Skeletal muscle satellite cell (primary cell): ENCODE data around the gene QSOX2.

Experiments used
- H3K27me3 ChIP-seq: 2 replicates; pipeline ENCODE4 v1.7.0; 2013; ENCODE audit warnings: low read length; ENCODE audit not compliant: control insufficient read depth, insufficient read depth
- H3K36me3 ChIP-seq: 2 replicates; pipeline ENCODE4 v1.7.0; 2013; ENCODE audit warnings: mild to moderate bottlenecking, control low read depth, low read length; ENCODE audit not compliant: insufficient read depth
- H3K4me1 ChIP-seq: 2 replicates; pipeline ENCODE4 v1.7.0; 2013; ENCODE audit warnings: low read length; ENCODE audit not compliant: control insufficient read depth, insufficient read depth
- H3K4me2 ChIP-seq: 2 replicates; pipeline ENCODE4 v1.7.0; 2013; ENCODE audit warnings: mild to moderate bottlenecking, low read length
- H3K4me3 ChIP-seq: 2 replicates; pipeline ENCODE4 v1.7.0; 2013; ENCODE audit warnings: low read length
- H3K9ac ChIP-seq: 2 replicates; pipeline ENCODE4 v1.7.0; 2013; ENCODE audit warnings: mild to moderate bottlenecking, low read depth, low read length, moderate library complexity
- H3K9me3 ChIP-seq: replicated peaks from 2 replicates; pipeline ENCODE4 v1.7.0; 2013; ENCODE audit warnings: mild to moderate bottlenecking, control low read depth, low read length

Gene QSOX2

DNA sequence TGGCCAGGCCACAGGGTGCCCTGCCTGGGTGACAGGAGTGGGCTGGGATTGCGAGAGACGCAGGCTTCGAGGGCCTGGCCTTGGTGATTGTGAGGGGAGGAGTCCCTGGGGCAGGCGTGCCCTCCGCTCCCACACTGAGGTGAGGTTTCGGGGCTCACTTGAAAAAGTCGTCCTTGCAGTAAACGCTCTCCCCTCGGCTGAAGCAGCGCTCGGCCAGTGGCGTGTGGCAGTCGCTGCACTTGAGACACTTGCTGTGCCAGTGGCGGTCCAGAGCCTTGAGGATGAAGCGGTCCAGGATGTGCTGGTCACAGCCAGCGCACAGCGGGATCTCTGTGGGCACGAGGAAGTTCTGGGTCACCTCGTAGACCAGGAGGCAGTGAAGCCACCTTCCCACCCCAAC lies 45.2 kb downstream of the QSOX2 start:
- no peaks in the 10 kb centered on the region for H3K36me3 ChIP-seq
- no peak overlapping the region for H3K4me3 ChIP-seq
- no peaks in the 10 kb centered on the region for H3K4me1 ChIP-seq
- peaks cover 85% of the 10 kb centered on the region for H3K27me3 ChIP-seq
- no peak overlapping the region for H3K4me2 ChIP-seq
- no peak overlapping the region for H3K9ac ChIP-seq
- no peaks in the 10 kb centered on the region for H3K9me3 ChIP-seq

DNA sequence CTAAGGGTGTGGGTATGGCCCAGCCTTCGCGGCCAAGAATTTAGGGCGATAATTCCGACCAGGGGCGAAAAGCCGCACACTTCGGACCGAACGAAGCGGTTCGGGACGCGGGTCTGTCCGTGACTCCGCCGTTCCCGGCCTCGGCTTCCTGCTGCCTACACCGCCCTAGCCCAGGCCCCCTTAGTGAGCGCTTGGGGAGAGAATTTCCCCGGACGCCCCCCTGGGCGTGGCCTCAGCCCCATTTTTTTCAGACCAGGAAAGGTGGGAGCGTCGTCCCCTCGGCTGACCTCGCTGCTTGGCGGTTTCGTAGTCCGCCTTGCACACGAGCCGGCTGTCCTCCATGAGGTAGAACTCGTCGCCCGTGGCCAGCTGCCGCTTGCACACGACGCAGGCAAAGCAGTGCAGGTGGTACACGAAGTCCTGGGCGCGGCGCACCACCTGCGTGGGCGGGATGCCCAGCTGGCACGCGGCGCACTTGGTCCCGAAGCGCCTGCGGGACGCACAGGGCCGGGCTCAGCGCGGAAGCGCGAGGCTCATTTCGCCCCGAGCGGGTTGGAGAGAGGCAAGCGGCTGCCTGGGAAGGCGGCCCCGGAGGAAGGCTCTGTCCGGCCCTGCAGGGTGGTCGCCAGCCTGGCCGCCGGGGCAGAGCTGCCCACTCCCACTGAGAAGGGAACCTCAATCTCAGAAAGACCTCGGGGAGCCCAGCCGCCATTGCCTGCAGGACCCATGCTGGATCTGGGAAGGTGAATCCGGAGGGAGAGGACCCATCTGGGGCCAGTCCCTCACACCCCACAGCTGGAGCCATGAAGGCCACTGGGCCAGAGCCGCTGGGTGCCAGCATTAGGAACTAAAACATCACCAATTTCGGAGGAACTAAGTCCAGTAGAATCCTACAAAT lies 46.0 kb downstream of the QSOX2 start:
- no peaks in the 10 kb centered on the region for H3K36me3 ChIP-seq
- H3K4me3 ChIP-seq = no peak overlapping the region
- no peak overlapping the region for H3K9ac ChIP-seq
- H3K4me2 ChIP-seq = no peak overlapping the region
- H3K4me1 ChIP-seq = no peaks in the 10 kb centered on the region
- H3K27me3 ChIP-seq = peaks cover 88% of the 10 kb centered on the region
- H3K9me3 ChIP-seq = no peaks in the 10 kb centered on the region

DNA sequence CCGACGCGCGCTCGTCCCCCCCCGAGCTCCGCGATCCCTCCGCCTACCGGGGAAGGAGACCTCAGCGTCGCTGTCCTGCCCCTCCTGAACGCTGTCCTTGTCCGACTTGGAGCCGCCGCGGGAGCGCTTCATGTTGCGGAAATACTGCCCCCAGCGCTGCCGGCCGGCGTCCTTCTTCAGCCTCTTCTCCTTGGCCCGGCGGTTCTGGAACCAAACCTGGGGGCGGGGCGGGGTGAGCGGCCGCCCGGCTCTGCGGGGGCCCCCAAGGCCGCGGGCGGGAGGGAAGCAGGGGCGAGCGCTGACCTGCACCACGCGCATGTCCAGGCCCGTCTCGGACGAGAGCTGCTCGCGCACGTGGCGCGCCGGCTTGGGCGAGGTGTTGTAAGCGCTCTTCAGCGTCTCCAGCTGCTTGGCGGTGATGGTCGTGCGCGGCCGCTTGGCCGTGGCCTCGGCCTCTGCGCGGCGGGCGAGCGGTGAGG lies 47.0 kb downstream of the QSOX2 start:
- Histone ChIP-seq H3K4me3 (no peak overlapping the region), H3K9me3 (no peaks in the 10 kb centered on the region), H3K4me1 (no peaks in the 10 kb centered on the region), H3K4me2 (no peak overlapping the region), H3K27me3 (peaks cover 85% of the 10 kb centered on the region), H3K36me3 (no peaks in the 10 kb centered on the region), H3K9ac (no peak overlapping the region)

DNA sequence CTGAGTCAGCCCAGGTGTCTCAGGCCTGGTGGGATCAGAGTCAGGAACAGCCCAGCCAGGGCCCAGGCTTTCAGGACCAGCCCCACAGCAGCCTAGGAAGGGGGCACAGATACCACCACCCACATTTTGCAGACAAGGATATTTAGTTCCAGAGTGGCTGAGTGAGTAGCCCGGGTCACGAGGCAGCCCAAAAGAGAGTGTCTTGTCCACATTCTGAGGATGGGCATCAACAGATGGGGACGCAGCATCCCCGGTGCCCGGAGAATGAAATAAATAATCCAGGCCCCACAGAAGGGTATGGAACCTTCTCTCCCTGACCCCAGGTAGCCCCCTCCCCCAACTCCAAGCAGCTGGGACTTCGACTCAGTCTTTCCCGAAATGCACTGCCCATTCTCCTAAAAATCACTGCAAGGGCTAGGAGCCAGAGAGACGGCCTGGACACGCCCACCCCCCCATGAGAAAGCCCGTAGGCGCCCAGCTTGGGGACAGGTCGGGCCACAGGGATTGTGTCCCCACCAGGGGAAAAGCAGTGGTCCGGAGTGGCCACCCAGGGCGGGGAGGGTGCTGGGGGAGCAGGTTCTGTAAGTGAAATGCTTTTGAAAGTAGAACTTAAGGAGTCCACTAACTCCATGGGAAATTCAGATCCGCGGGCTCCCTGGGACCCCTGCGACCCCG lies 47.5 kb downstream of the QSOX2 start:
- Histone ChIP-seq H3K9ac (no peak overlapping the region), H3K4me3 (no peak overlapping the region)

DNA sequence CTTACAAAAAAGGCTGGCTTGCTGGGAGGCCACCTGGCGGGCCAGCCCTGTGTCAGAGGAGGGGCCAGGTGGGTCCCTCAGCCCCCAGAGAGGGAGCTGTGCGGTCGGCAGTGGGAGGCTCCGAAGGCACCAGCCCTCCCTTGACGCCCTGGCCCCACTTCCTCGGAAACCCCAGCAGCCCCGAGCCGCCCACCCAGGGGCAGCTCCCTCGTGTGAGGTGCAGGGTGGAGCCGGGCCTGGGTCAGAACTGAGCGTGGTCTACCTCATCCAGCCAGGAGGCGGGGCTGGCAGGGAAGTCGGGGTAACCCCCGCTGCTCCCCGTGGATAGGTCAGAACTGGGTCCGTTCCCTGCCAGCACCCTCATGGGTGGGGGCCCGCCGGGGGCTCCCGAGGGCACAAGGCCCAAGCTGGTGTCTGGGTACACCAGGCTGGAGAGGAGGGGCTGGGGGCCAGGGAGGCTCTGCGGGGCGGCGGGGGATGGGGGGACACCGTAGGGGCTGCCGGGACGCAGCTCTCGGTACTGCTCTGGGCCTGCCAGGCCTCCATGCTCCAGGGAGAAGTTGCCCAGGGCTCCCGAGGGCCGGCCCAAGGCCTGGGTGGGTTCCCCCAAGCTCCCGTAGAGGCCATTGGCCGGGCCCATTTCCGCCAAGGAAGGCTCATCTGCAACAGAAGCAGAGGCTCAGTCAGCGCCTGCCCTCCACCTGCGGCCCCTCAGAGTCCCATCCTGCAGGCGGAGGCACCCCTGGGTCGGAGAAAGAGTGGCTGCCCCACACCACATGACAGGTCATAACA lies 48.3 kb downstream of the QSOX2 start:
- H3K4me1 ChIP-seq = no peaks in the 10 kb centered on the region
- H3K9me3 ChIP-seq = no peaks in the 10 kb centered on the region
- H3K9ac ChIP-seq = no peak overlapping the region
- no peaks in the 10 kb centered on the region for H3K36me3 ChIP-seq
- no peak overlapping the region for H3K4me2 ChIP-seq
- H3K4me3 ChIP-seq = no peak overlapping the region
- peaks cover 86% of the 10 kb centered on the region for H3K27me3 ChIP-seq

More for the DNA sequence above, 47.5 kb downstream of the QSOX2 start:
- H3K27me3 ChIP-seq = peaks cover 85% of the 10 kb centered on the region
- H3K4me1 ChIP-seq = no peaks in the 10 kb centered on the region
- no peak overlapping the region for H3K4me2 ChIP-seq
- no peaks in the 10 kb centered on the region for H3K9me3 ChIP-seq
- no peaks in the 10 kb centered on the region for H3K36me3 ChIP-seq

DNA sequence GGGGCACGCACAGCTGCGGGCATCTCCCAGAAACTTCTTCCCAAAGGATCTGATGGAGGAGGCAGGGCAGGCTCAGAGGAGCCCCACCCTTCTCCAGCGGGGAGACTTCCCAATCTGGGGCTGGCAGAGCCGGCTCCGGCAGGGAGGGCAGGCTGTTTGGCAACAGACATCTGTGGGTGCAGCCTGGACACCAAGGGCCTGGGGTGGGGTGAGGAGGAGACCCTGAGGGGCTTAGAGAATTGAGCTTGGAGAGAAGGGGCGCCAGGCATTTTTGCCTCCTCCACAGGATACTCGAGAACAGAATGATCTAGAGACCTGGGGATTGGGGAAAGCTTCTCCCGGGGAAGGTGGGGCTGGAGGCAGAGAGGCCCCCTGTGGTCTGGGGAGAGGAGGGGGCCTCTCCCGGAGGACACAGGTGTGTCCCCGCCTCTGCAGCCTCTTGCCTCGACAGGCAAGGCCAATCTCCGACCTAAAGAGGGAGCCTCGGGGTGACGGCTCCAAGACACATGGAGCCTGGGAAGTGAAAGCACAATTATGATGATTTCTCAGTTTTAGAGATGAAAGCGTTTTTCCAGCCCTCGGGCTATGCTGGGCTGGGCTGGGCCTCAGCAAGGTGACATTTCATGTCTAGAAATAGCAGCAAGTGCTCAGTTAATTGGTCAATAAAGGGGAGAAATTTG lies 49.1 kb downstream of the QSOX2 start:
- Histone ChIP-seq H3K4me3 (no peak overlapping the region), H3K4me1 (no peaks in the 10 kb centered on the region), H3K9me3 (no peaks in the 10 kb centered on the region), H3K36me3 (no peaks in the 10 kb centered on the region), H3K9ac (no peak overlapping the region), H3K4me2 (no peak overlapping the region), H3K27me3 (peaks cover 87% of the 10 kb centered on the region)

DNA sequence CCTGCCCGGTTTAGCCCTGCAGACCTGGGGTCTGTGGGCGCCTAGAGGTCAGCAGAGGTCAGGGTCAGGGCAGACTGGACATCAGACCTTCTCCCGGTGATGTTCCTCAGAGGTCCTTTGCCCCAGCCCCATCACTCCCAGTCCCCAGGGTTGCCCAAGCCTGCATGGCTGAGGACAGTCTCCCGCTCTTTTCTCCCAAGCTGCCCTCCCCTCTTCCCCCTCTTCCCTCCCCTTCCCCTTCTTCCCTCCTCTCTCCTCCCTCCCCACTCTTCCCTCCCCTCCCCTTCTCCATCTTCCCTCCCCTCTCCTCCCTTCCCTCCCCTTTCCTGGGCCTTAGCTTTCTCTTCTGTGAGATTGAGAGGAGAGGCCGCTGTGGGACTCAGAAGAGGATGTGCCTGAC lies 51.1 kb downstream of the QSOX2 start:
- H3K9ac ChIP-seq = no peak overlapping the region
- H3K4me3 ChIP-seq = no peak overlapping the region
- no peaks in the 10 kb centered on the region for H3K9me3 ChIP-seq
- H3K4me1 ChIP-seq = no peaks in the 10 kb centered on the region
- H3K27me3 ChIP-seq = peaks cover 87% of the 10 kb centered on the region
- no peak overlapping the region for H3K4me2 ChIP-seq
- no peaks in the 10 kb centered on the region for H3K36me3 ChIP-seq

DNA sequence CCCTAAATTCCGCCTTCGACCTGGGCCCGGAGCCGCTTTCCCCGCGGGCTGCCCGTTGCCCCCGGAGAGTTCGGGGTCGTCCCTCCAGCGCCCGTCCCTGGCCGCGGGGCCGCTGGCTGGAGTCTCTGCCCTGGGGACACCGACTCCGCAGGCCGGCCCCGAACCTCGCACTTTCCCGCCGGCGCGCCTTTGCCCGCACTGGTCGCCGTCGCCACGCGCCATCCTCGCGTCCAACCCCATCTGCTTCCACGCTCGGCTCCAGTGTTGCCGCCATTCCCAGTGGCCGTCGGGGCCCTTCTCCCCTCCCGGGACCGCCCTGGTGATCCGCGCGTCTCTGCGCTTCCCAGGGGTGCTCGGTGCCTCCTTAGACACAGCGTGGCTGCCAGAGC lies 51.7 kb downstream of the QSOX2 start:
- Histone ChIP-seq H3K36me3 (no peaks in the 10 kb centered on the region), H3K9ac (no peak overlapping the region), H3K27me3 (peaks cover 89% of the 10 kb centered on the region), H3K4me1 (no peaks in the 10 kb centered on the region), H3K9me3 (no peaks in the 10 kb centered on the region), H3K4me2 (no peak overlapping the region), H3K4me3 (no peak overlapping the region)

DNA sequence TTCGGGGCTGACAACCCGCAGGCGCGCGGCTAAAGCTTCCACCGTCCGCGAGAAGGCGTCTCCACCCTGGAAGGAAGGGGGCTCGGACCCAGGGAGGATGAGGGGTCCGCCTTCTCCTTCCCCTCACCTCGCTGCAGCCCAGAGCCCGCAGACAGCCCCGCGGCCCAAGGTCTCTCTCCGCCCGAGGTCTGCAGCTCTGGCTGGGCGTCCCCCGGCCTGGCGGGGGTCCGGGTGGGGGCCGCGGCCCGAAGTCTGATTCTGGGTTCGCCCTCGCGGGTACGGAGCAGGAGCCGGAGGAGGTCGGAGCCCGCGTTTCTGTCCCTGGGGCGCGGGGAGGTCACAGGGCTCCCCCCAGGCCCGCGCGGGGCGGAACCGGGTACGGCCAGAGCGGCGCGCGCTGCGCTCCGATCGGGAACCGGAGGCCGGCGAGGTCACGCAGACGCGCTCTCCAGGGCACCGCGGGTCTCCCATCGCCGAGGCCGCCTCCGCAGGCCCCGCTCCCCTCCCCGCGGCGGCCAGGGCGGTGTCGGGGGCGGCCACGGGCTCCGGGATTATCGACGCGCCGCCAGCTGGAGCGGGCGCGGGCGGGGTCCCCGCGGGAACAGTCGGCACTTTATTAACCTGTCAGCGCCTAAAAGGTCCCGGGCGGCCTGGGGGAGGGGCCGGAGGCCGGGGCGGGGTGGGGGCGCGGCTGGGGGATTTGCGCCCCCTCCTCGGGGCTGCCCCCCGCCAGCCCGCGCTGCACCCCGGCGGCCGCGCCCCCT lies 52.3 kb downstream of the QSOX2 start:
- Histone ChIP-seq H3K4me1 (no peaks in the 10 kb centered on the region), H3K4me2 (no peak overlapping the region), H3K9me3 (no peaks in the 10 kb centered on the region), H3K4me3 (no peak overlapping the region), H3K36me3 (no peaks in the 10 kb centered on the region), H3K27me3 (peaks cover 88% of the 10 kb centered on the region), H3K9ac (no peak overlapping the region)

DNA sequence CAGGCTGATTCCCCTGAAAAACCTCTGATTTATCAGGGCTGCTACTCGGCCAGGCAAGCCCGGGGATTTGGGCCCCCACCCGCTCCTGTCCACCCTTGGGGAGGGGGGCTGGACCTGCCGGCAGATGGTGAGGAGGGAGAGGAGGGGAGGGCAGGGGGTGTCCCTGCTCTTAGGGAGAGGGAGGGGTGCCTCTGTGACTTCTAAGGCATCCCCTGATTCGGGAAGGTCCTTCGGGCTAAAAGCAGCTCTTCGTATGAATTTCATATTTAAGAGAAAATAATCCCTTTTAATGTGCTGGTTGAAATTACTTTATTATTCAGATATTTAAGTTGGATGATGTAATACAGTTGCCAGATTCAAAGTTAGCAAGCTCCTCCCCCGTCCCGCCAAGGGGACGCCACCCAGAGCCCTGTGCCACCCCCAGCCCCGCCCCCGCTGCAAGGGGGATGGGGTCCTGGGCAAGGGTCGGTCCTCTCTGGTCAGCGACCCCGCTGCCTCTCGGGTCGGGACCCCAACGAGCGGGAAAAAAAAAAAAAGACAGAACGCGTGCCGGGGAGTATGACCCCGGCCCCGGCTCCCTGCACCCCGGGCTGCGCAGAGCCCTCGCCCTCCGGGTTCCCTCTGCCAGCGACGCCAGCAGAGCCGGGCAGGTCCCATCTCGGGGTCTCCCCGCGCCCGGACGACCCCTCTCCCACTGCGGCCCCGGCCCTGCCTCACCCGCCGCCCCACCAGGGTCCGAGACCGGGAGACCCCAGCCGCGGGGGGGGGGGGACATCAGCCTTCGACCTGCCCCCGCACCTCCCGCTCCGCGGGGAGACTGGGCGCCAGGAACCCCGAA lies 53.1 kb downstream of the QSOX2 start:
- Histone ChIP-seq H3K4me1 (no peaks in the 10 kb centered on the region), H3K9me3 (no peaks in the 10 kb centered on the region), H3K36me3 (no peaks in the 10 kb centered on the region), H3K4me2 (no peak overlapping the region), H3K27me3 (peaks cover 88% of the 10 kb centered on the region), H3K9ac (no peak overlapping the region), H3K4me3 (no peak overlapping the region)
